ENCODE data around the gene P2RY14. TPM values are rescaled to one million over a fixed set of nuclear protein-coding genes. Genes with fewer than 3 reads are reported as not detected.

The P2RY14 gene
- total RNA-seq, result 1 to 10 TPM; 1.8 to 3.7 (median 2.8) TPM

GRCh38 chr3:151278230-151278629 lies at the start of gene P2RY14:
TSS of gene P2RY14 (minus strand) at chr3:151278542. CDS start at chr3:151214316, 64,226 bp downstream.
- no peak within 1 kb of the TSS for H3K4me3 ChIP-seq (ENCODE audit: low read depth, poor library complexity, severe bottlenecking)
- TF ChIP-seq, protein P1, sequence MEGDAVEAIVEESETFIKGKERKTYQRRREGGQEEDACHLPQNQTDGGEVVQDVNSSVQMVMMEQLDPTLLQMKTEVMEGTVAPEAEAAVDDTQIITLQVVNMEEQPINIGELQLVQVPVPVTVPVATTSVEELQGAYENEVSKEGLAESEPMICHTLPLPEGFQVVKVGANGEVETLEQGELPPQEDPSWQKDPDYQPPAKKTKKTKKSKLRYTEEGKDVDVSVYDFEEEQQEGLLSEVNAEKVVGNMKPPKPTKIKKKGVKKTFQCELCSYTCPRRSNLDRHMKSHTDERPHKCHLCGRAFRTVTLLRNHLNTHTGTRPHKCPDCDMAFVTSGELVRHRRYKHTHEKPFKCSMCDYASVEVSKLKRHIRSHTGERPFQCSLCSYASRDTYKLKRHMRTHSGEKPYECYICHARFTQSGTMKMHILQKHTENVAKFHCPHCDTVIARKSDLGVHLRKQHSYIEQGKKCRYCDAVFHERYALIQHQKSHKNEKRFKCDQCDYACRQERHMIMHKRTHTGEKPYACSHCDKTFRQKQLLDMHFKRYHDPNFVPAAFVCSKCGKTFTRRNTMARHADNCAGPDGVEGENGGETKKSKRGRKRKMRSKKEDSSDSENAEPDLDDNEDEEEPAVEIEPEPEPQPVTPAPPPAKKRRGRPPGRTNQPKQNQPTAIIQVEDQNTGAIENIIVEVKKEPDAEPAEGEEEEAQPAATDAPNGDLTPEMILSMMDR (IDR thresholded peaks at IDR 0.05), result no peak
- no peak for TF ChIP-seq POLR2A (IDR thresholded peaks at IDR 0.05)
- DNase-seq (ENCODE audit: low spot score in 2 of 2), result no peak
- 53 to 67% methylated on average over 4 of the region's 4 CpGs for WGBS, 2 donors
- intact Hi-C loops (cut with DNase I; ENCODE audit: low total_unique reads), result no loop called here

- WGBS, 2 donors, result 7 to 11% methylated on average over 3 of the region's 3 CpGs
- no peak for DNase-seq (ENCODE audit: low spot score in 2 of 2)
- TF ChIP-seq, protein P1 (IDR thresholded peaks at IDR 0.05), result no peak
- TF ChIP-seq POLR2A (IDR thresholded peaks at IDR 0.05), result no peak
- no peak overlapping the region for H3K4me3 ChIP-seq (ENCODE audit: low read depth, poor library complexity, severe bottlenecking)
- intact Hi-C loops (cut with DNase I; ENCODE audit: low total_unique reads), result no loop called here
Observed at GRCh38 chr3:151327571-151328198, 49.3 kb upstream of the P2RY14 start.

DNA sequence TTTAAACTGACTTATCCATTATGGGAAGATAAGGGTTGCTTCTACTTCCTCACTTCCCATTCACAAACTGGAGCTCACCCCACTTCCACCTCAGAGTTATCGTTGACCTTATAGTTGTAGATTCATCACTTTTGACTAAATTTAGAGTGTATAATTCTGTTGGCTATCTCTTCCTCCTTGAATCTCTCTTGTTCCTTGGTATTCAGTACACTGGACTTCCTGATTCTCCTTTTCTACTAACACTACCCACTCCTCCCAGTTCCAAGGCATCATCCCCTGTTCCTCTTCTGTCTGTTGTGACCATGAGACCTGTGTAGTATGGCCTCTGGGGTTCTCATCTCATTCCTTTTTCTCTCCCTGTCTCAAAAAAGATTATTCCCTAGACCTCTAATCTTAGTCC lies 44.2 kb upstream of the P2RY14 start:
- WGBS, 2 donors, result 92 to 100% methylated on average over 1 of the region's 1 CpG
- H3K4me3 ChIP-seq (ENCODE audit: low read depth, poor library complexity, severe bottlenecking), result no peak overlapping the region
- TF ChIP-seq, protein P1 (IDR thresholded peaks at IDR 0.05), result no peak
- no peak for TF ChIP-seq POLR2A (IDR thresholded peaks at IDR 0.05)
- intact Hi-C loops (cut with DNase I; ENCODE audit: low total_unique reads), result no loop called here
- DNase-seq (ENCODE audit: low spot score in 2 of 2), result no peak

GRCh38 chr3:151321526-151321925 lies 43.2 kb upstream of the P2RY14 start:
- 45 to 56% methylated on average over 1 of the region's 1 CpG for WGBS, 2 donors
- H3K4me3 ChIP-seq (ENCODE audit: low read depth, poor library complexity, severe bottlenecking), result no peak overlapping the region
- intact Hi-C loops (cut with DNase I; ENCODE audit: low total_unique reads), result no loop called here
- TF ChIP-seq, protein P1 (IDR thresholded peaks at IDR 0.05), result no peak
- TF ChIP-seq POLR2A (IDR thresholded peaks at IDR 0.05), result no peak
- no peak for DNase-seq (ENCODE audit: low spot score in 2 of 2)

GRCh38 chr3:151320131-151320530 lies 41.8 kb upstream of the P2RY14 start:
- DNase-seq (ENCODE audit: low spot score in 2 of 2), result no peak
- WGBS, 2 donors, result 45 to 58% methylated on average over 2 of the region's 2 CpGs
- intact Hi-C loops (cut with DNase I; ENCODE audit: low total_unique reads), result no loop called here
- H3K4me3 ChIP-seq (ENCODE audit: low read depth, poor library complexity, severe bottlenecking), result no peak overlapping the region
- TF ChIP-seq POLR2A (IDR thresholded peaks at IDR 0.05), result no peak
- TF ChIP-seq, protein P1 (IDR thresholded peaks at IDR 0.05), result no peak

DNA sequence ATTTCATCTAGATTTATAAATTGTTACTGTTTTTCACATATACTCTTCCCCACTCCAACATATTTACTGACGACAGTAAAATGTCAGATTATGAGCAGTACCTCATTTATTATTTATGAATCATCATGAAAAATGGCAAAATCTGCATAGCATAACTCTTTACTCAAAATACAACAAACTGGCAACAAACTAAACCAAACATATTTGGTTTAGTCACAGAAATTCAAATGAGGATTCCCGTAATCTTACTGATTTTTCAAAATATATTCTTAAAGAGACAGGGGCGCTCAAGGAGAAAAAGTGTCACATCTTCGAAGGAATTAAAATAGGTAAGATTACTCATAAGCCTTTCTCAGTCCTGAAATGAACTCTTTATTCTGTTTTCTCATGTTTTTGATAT lies 41.3 kb upstream of the P2RY14 start:
- 51 to 54% methylated on average over 4 of the region's 4 CpGs for WGBS, 2 donors
- intact Hi-C loops (cut with DNase I; ENCODE audit: low total_unique reads), result no loop called here
- no peak for TF ChIP-seq POLR2A (IDR thresholded peaks at IDR 0.05)
- TF ChIP-seq, protein P1 (IDR thresholded peaks at IDR 0.05), result no peak
- no peak for DNase-seq (ENCODE audit: low spot score in 2 of 2)
- H3K4me3 ChIP-seq (ENCODE audit: low read depth, poor library complexity, severe bottlenecking), result no peak overlapping the region
